Femur (tissue), 1 donor: ENCODE measurements around the gene FAM234B.
"Not testable (repeated sequence)": the region's sequence is repeated elsewhere in the genome, so short reads cannot be mapped to it uniquely, and the experiment has no call there.

ENCODE experiments used
- DNase-seq: peaks from one replicate; pipeline ENCODE4 v3.0.0-alpha.2; 2017

The FAM234B gene

DNA sequence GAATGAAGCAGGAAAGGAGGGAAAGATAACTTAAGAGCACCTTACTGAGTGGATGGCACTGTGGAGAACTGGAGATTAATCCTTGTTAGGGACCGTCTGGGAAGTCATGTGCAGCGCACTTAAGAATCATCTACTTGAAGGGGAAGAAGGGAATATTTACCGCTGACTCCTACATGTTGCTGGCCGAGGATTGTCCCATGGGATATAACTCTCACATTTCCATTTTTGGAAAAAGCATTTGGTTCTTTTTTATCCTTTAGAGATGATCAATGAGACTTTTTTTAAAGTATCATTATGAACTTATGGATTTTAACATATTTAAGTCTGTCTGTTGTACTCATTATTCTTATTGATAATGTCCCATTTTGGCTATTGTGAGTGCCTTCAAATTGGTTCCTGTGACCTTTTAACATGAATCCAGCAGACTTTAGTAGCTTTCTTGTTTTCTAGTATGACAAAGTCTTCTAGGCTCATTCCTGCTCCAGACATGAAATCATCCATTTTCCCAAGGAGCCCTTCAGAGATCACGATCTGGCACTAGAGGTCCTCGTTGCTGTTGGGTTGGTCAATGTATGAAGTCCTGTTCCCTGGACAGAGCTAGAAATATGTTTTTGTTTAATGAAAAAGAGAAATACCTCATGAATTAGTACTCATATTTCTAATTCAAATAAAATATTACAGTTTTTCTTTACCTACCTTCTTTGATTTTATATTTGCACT lies 20.2 kb upstream of the FAM234B start:
- no peak for DNase-seq

DNA sequence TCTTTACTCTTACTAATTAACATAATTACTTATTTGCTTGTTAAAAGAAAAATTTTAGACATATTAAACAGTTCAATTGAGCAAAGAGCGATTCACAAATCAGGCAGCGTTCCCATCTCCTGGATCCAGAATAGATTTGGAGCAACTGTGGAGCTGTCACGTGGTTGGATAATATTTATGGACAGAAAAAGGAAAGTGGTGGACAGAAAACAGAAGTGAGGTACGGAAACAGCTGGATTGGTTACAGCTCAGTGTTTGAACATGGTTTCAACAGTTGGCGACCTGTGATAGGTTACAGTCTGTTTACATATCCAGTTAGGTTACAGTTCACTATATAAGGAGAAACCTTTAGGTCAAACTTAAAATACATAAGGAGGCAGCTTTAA lies 19.7 kb upstream of the FAM234B start:
- DNase-seq, result no peak

DNA sequence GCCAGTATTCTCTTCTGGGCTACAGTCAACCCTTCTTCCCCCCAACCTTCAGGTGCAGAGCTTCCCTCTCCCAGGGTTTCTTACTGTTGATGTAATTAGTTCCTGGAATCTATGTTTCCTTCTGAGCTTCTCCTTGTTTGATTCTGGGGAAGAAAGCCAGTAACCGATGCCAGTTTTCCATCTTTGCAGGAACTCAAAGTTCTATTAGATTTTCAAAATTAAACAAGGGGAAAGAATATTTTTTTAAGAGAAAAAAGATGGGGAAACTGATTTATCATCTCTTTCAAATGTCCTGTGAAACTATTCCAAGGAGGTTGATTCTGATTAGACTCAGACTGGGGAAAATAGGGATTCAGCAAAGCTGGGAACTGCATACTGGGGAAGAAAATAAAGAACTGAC lies 17.9 kb upstream of the FAM234B start:
- DNase-seq, result peak; percentile 35

DNA sequence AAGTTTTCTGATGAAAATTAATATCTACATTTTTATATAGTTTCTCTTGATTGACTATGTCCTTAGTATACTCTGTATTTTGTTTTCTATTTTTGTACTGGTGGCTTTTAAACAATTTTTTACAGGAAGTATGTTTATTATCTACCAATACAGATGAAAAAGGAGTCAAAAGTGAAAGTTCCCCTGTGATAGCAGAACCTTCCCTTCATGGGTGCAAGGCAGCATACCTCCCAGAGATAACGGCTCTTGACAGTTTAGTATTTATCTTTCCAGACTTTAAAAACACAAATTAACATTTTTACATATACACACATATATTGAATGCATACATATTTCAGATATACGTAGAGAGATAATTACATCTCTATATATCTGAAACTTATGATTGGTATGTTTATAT lies 17.1 kb upstream of the FAM234B start:
- DNase-seq, result no peak

DNA sequence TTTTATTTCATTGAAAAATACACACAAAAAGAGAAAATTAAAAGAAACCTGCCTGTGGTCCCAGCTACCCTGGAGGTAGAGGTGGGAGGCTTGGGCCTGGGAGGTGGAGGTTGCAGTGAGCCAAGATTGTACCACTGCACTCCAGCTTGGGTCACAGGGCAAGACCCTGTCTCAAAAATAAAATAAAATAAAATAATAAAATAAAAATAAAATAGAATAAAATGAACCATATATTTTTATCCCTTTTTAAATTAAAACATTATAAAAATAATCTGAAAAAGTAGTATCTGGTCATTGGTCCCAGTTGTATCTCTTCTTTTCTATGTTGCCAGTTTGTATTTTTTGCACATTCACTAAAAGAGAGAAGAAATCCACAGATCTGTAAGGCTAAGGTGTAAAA lies 16.7 kb upstream of the FAM234B start:
- no peak for DNase-seq

DNA sequence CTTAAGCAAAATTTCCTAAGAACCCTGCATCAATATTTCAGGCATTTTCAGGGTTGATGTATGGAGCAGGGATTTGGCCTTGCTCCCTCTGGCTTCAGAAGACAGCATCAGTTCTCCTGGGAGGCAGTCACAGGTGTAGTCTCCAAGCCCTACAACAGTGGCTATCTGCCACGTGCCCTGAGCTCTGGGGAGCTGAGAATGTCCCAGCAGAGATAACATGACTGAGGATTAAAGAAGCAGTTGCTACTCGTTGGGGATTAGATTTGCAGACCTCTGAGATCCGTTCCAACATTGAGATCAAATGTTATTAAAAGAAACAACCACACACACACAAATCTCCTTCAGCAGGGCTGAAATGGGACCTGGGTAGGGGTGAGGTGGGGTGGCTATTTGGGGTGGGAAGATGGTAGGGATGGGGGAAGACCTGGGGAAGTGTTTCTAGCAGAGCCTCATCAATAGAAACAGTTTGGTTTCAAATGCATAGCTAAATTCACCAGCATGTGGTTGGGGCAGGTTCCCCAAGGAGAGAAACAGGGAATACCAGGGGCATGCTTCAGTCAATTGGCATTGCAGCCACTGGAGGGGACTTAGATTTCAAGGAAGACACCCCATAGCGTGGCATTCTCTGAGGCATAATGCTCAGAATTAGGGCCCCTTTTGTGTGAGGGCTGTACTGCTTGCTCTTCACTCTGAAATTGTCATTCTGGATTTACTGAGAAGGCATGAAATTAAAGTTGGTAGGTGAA lies 15.2 kb upstream of the FAM234B start:
- no peak for DNase-seq

DNA sequence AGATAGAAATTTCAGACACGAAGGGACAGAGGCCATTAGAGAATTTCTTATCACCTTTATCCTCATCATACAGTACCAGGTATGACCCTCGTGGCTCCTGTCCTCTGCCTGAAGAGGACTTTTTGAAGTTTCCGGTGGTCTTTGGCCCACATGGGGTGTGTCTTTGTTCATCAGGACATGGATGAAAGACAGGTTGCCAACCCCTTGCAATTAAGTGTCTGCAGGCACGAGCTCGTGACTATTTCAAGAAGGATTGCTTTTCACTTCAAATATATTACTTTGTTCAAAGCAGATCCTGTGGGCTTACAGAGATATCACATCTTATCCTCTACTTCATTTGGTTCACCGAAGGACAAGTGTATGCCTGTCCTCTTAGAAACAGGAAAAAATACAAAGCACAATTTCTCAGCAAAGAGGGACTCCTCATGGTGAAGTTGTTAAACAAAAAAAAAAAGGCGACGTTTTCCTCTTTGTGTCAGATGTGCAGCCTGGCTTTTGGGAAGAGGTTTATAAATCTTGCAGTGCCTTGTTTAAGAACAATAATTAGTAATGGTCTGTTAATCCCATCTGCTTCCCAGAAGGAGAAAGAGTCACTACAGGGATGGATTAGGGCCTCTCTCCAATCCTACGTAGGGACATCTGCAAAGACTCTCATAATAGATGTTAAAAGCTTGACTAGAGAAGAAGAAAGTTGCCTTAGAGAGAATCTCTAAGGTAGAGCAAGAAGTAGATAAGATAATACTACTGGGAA lies 13.5 kb upstream of the FAM234B start:
- DNase-seq, result no peak

DNA sequence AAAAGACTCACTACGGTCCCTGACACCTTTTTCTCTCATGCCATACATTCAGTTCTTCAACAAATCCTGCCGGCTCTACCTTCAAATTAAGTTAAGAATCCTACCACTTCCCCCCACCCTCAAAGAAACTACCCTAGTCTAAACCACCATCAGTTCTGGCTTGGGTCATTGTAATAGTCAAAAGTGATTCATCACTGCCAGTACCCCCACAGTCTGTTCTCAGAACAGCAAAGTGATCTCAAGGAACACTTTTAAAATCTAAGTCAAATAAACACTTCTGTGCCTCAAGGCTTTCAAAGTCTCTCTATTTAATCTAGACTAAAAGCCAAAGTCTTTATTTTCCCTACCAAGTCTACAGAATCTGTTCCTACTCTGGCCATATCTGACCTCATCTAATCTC lies 12.0 kb upstream of the FAM234B start:
- DNase-seq, result no peak

DNA sequence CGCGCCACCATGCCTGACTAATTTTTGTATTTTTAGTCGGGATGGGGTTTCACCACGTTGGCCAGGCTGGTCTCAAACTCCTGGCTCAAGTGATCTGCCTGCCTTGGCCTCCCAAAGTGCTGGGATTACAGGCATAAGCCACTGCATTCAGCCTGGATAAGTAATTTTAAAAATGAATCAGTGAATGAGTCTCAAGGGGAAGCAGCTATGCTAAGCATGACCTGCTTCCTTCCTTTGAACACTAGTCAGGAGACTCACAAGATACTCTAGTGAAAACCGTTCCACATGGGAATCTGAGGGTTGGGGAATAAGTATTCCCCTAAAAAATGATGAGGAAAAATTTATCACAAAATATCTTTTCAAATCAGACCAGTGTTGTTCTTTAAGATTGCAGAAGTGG lies 10.7 kb upstream of the FAM234B start:
- no peak for DNase-seq

DNA sequence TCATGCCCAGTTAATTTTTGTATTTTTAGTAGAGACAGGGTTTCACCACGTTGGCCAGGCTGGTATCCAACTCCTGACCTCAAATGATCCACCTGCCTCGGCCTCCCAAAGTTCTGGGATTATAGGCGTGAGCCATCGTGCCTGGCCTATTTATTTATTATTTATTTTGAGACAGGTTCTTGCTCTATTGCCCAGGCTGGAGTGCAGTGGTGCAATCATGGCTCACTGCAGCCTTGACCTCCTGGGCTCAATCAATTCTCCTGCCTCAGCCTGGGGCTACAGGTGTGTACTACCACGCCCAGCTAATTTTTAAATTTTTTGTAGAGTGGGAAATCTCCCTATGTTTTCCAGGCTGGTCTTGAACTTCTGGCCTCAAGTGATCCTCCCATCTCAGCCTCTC lies 8.8 kb upstream of the FAM234B start:
- DNase-seq, result not testable (repeated sequence)

DNA sequence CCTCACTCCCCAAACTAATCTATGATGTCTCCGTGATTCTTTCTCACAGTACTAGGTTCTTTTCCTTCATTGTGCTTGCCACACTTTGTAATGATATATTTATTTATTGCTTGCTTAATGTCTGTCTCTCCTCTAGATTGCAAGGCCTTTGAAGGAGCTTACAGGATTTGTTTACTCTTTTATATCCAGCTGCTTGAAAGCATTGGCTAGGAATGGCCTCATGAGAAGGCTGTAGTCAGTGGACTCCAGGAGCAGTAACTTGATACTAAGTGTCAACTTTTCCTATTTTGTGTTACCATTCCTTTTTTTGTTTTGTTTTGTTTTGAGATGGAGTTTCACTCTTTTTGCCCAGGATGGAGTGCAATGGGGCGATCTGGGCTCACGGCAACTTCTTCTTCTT lies 7.3 kb upstream of the FAM234B start:
- no peak for DNase-seq

DNA sequence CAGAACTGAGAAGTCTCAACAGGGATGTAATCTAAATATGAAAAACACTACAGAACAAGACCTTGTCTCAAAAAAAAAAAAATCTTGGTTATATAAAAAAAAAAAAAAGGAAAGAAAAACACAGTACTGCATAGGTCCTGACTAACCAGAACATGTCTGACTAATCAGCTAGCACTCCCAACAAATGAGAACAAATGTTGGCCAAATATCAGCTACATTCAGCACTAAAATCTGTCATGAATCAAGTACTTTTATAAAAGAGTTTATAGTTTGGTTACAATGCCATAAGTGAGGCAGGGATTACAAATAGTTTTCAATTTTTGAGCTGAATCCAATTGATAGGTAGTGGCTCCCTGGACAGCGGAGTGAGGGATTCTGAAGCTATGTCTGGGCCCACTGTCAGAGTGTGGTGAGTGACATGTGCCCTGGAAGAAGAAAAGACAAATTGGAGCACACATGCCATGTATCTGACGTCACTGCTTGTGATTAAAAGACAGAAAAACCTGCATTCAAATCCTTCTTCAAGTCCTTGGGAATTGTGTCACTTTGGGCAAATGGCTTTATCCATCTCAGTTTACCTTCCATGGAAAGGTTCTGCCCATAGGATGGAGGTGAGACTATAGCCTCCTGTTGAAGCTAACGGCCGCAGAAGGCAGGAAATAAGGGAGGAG lies 5.6 kb upstream of the FAM234B start:
- DNase-seq, result no peak

DNA sequence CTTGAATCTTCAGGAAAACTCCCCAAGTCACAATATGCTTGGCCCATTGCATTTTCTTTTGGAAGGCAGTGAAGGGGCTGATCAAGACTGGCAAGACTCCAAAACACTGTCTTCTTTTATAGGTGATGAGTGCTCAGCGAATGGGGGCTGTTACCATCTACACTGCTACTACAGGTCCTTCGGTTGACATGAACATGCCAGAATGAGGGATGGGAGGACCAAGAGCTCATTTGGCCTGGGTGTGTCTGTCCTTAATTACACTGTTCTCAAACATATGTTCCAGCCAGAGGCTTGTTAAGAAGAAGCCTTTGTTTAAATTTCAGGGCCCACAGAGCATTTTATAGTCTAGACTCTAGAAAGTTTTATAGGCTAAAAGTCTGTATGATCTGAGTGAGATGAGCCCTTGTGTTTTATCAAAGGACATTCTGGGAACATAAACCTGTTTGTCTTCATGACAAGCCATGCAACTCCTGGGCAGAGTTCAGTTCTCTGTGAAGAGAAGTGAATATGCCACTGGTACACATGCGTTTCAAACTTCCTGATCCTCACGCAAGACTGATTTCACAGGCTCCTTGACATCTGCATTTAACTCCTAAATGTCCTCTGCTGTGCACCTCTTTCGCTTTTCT lies 4.7 kb upstream of the FAM234B start:
- DNase-seq, result no peak

DNA sequence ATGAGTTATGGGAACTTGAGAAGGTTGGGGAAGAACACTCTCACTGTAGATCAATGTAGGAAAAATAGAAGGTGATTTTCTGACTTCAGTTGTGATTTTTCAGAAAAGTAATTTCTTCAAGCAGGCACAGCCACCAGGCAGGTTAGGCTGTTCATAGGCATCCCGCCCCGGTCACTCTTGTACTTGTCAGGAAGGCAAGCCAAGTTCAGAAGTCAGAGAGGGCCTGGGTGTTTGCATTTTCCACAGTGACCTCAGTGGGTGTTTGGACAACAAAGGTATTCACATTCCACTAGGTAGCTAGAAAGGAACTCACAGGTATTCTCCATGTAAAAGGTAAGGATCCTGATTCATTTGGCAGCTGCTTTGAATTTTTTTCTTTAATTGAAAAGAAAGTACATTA lies 3.0 kb upstream of the FAM234B start:
- DNase-seq, result no peak

DNA sequence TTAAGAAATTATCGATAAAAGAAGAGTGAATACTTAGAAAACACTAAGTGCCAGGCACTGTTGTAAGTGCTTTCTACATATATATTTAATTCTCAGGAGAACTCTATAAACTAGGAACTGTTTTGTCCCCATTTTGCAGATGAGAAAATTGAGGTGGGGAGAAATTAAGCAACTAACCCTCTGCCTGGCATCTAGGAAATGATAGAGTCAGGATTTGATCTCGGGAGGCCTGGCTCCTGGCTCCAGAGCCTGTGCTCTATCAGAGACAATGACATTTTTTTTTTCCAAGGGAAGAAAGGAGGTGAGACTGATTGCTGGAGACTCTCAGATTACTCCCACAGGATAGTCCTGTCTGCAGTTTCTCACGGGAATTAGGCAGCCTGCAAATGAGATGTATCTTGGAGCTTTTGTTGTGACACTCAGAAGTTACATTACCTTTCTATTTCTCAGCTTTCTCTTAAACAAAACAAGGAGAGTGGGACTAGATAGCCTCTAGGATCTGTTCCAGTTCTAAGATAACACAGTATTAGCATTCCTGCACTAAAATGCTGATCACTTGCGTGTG lies 1.4 kb upstream of the FAM234B start:
- no peak for DNase-seq

DNA sequence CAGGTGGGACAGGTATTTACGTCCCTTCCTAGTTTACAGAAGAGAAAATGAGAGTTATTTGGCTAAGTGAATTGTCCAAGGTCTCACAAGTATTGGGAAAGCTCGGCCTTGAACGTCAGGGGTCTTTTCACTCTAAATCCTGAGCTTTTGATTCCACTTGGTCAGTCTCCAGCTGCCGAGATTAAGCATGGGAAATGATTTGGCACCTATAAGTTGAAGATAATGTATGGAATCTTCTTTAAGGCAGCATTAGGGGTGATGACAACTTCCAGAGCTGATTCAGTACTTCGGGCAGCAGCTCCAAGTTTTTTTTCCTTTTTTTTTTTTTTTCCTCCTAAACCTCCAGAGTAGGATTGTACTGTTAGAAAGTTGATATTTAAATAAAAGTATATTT lies 722 bp downstream of the FAM234B start:
- DNase-seq, result peak; percentile 27

DNA sequence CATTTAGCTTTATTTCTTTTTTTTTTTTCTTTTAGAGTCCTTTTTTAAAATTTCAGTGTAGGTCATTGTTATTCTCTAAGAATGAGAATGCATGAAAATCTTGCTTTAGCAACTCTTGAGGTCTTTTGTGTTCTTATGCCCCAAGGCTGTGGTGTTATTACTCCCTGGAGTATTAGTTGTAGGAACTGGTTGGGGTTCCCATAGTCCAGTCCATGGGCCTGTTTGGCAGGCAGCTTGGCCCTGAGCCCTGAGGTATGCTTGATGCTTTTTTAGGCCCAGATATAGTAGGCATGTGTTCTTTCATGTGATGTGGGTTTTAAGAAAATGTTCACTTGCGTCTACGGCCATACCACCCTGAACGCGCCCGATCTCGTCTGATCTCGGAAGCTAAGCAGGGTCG lies 1.6 kb downstream of the FAM234B start:
- DNase-seq, result no peak

DNA sequence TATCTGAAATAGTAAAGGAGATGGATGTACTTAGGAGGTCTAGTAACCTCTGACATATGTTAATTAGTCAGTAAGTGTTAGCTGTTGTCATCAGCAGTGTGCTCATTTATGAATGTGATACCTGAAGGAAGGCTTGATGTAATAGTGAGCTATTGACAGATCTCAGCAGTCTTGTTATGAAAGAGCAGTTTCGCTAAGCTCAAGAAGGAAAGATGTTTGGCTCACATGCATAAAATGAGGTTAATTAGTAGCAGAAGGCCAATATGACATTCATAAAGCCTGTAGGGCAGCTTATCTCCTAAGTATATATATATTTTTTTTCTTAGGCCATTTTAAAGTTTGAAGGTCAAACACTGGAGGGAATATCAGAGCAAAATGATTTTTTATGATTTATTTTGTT lies 2.8 kb downstream of the FAM234B start:
- no peak for DNase-seq

DNA sequence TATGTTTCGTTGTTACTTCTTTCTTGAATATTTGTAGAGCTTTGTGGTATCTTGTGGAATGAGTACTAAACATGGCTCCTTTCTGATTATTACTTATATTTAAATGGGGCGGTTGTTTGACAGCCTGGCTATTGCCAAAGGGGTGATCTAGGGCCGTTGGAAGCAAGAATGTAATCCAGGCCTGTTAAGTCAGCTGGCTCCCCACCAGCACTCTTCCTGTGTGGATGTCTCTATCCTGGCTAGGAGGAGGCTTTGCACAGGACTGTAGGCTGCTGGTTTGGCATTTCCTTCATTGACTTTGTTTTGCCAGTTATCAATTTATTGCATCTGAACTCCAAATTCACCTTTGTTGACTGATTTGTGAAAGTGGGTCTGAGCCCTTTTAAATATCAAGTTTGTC lies 5.6 kb downstream of the FAM234B start:
- DNase-seq, result no peak

DNA sequence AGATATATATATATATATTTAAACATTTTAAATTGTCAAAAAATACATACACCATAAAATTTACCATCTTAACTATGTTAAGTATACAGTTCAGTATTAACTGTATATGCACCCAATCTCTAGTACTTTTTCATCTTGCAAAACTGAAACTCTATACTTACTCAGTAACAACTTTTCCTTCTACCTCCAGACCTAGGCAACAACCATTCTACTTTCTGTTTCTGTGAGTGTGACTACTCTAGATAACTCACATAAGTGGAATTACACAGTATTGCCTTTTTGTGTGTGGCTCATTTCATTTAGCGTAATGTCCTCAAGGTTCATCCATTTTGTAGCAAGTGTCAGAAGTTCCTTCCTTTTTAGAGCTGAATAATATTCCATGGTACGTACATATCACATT lies 8.2 kb downstream of the FAM234B start:
- no peak for DNase-seq

DNA sequence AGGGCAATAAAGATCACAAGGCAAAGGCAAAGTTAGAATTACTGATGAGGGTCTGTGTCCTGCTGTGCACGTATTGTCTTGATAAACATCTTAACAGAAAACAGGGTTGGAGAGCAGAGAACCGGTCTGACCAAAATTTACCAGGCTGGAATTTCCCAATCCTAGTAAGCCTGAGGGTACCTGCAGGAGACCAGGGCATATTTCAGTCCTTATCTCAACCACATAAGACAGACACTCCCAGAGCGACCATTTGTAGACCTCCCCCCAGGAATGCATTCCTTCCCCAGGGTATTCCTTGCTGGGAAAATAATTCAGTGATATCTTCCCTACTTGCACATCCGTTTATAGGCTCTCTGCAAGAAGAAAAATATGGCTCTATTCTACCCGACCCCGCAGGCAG lies 9.4 kb downstream of the FAM234B start:
- not testable (repeated sequence) for DNase-seq

DNA sequence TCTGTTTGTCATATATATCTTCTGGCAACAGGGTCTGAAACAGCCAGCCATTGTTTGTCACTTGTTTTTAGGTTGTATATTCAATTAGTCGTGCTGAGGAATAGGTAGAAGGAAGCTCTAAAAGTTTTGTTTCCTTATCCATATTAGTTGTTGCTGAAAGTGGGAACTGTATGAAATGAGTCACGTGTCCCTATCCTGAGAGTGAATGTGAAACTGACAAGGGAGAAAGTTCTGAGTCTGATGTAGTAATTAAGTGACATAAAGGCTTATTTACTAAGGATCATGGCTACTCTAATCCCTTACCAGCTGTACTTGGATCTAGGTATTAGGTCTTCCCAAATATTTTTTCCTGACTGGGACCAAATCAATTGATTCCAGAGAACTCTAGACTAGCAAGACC lies 16.4 kb downstream of the FAM234B start:
- DNase-seq, result no peak

DNA sequence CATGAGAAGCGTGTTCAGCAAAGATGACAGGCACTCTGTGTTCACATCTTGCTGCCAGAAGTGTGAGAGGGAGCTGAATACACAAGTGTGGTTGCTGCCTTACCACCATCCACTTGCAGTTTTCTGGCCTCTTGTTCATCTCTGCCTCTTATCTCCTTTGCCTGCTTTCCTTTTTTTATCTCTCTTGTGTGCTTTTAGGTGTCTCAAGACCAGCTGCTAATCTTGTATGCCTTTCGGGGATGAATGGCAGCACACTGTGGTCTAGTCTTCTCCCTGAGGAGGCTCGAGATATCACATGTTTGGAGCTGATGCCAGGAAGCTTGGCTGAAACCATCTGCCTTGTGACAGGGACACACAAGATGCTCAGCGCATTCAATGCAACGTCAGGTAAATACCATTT lies 17.2 kb downstream of the FAM234B start:
- DNase-seq, result no peak
